ENCODE results near the gene HMCN1.

The HMCN1 gene

GRCh38 chr1:185917646-185918045 is 183.5 kb downstream of the HMCN1 start:
- Histone ChIP-seq H3K36me3 (no peaks in the 10 kb centered on the region), H4K20me1 (no peaks in the 10 kb centered on the region), H3K27ac (no peak overlapping the region), H3K9me3 (no peaks in the 10 kb centered on the region), H3K4me3 (no peak overlapping the region), H3K4me2 (no peak overlapping the region), H3K9ac (no peak overlapping the region), H3K4me1 (no peaks in the 10 kb centered on the region), H3K27me3 (no peaks in the 10 kb centered on the region)
- no peak for TF ChIP-seq Cebpa-rat (IDR thresholded peaks at IDR 0.05)

GRCh38 chr1:185920602-185921001 is 186.4 kb downstream of the HMCN1 start:
- H3K4me2 ChIP-seq, result no peak overlapping the region
- H3K4me3 ChIP-seq, result no peak overlapping the region
- H3K27ac ChIP-seq, result no peak overlapping the region
- no peak overlapping the region for H3K9ac ChIP-seq
- no peak for TF ChIP-seq Cebpa-rat (IDR thresholded peaks at IDR 0.05)
- no peaks in the 10 kb centered on the region for H3K27me3 ChIP-seq
- H4K20me1 ChIP-seq, result no peaks in the 10 kb centered on the region
- no peaks in the 10 kb centered on the region for H3K36me3 ChIP-seq
- H3K9me3 ChIP-seq, result no peaks in the 10 kb centered on the region
- H3K4me1 ChIP-seq, result no peaks in the 10 kb centered on the region

GRCh38 chr1:185921636-185922035 is 187.4 kb downstream of the HMCN1 start:
- Histone ChIP-seq H4K20me1 (no peaks in the 10 kb centered on the region), H3K4me2 (no peak overlapping the region), H3K36me3 (no peaks in the 10 kb centered on the region), H3K4me1 (no peaks in the 10 kb centered on the region), H3K9me3 (no peaks in the 10 kb centered on the region), H3K27ac (no peak overlapping the region), H3K9ac (no peak overlapping the region), H3K27me3 (no peaks in the 10 kb centered on the region), H3K4me3 (no peak overlapping the region)
- TF ChIP-seq Cebpa-rat (IDR thresholded peaks at IDR 0.05), result no peak

GRCh38 chr1:185926588-185926987 is 192.4 kb downstream of the HMCN1 start:
- Histone ChIP-seq H3K36me3 (no peaks in the 10 kb centered on the region), H4K20me1 (no peaks in the 10 kb centered on the region), H3K4me3 (no peak overlapping the region), H3K4me1 (no peaks in the 10 kb centered on the region), H3K4me2 (no peak overlapping the region), H3K27ac (no peak overlapping the region), H3K9ac (no peak overlapping the region), H3K27me3 (no peaks in the 10 kb centered on the region), H3K9me3 (no peaks in the 10 kb centered on the region)
- no peak for TF ChIP-seq Cebpa-rat (IDR thresholded peaks at IDR 0.05)

GRCh38 chr1:185929776-185930175 is 195.6 kb downstream of the HMCN1 start:
- Histone ChIP-seq H3K36me3 (no peaks in the 10 kb centered on the region), H3K27ac (no peak overlapping the region), H3K4me2 (no peak overlapping the region), H3K4me3 (no peak overlapping the region), H3K9ac (no peak overlapping the region), H3K9me3 (no peaks in the 10 kb centered on the region), H3K4me1 (no peaks in the 10 kb centered on the region), H3K27me3 (no peaks in the 10 kb centered on the region), H4K20me1 (no peaks in the 10 kb centered on the region)
- TF ChIP-seq Cebpa-rat (IDR thresholded peaks at IDR 0.05), result no peak

- no peak for TF ChIP-seq Cebpa-rat (IDR thresholded peaks at IDR 0.05)
- Histone ChIP-seq H3K9me3 (no peaks in the 10 kb centered on the region), H3K4me3 (no peak overlapping the region), H3K36me3 (no peaks in the 10 kb centered on the region), H3K9ac (no peak overlapping the region), H4K20me1 (no peaks in the 10 kb centered on the region), H3K27me3 (no peaks in the 10 kb centered on the region), H3K4me2 (no peak overlapping the region), H3K27ac (no peak overlapping the region), H3K4me1 (no peaks in the 10 kb centered on the region)
Measured at GRCh38 chr1:185931438-185931837, 197.2 kb downstream of the HMCN1 start.

GRCh38 chr1:185933580-185933979 is 199.4 kb downstream of the HMCN1 start:
- no peak for TF ChIP-seq Cebpa-rat (IDR thresholded peaks at IDR 0.05)
- H3K4me3 ChIP-seq, result no peak overlapping the region
- H3K4me2 ChIP-seq, result no peak overlapping the region
- no peaks in the 10 kb centered on the region for H3K4me1 ChIP-seq
- H3K9ac ChIP-seq, result no peak overlapping the region
- H3K36me3 ChIP-seq, result no peaks in the 10 kb centered on the region
- H3K27ac ChIP-seq, result no peak overlapping the region
- H3K27me3 ChIP-seq, result no peaks in the 10 kb centered on the region
- no peaks in the 10 kb centered on the region for H3K9me3 ChIP-seq
- H4K20me1 ChIP-seq, result no peaks in the 10 kb centered on the region

GRCh38 chr1:185934476-185935189 is 200.4 kb downstream of the HMCN1 start:
- no peak for TF ChIP-seq Cebpa-rat (IDR thresholded peaks at IDR 0.05)
- Histone ChIP-seq H4K20me1 (no peaks in the 10 kb centered on the region), H3K27ac (no peak overlapping the region), H3K9ac (no peak overlapping the region), H3K36me3 (no peaks in the 10 kb centered on the region), H3K4me3 (no peak overlapping the region), H3K4me2 (no peak overlapping the region), H3K4me1 (no peaks in the 10 kb centered on the region), H3K27me3 (no peaks in the 10 kb centered on the region), H3K9me3 (no peaks in the 10 kb centered on the region)

GRCh38 chr1:185935360-185935759 is 201.2 kb downstream of the HMCN1 start:
- Histone ChIP-seq H3K27me3 (no peaks in the 10 kb centered on the region), H3K4me3 (no peak overlapping the region), H3K9ac (no peak overlapping the region), H4K20me1 (no peaks in the 10 kb centered on the region), H3K9me3 (no peaks in the 10 kb centered on the region), H3K4me2 (no peak overlapping the region), H3K27ac (no peak overlapping the region), H3K4me1 (no peaks in the 10 kb centered on the region), H3K36me3 (no peaks in the 10 kb centered on the region)
- TF ChIP-seq Cebpa-rat (IDR thresholded peaks at IDR 0.05), result no peak

- Histone ChIP-seq H3K27me3 (no peaks in the 10 kb centered on the region), H4K20me1 (no peaks in the 10 kb centered on the region), H3K27ac (no peak overlapping the region), H3K4me2 (no peak overlapping the region), H3K36me3 (no peaks in the 10 kb centered on the region), H3K4me3 (no peak overlapping the region), H3K4me1 (no peaks in the 10 kb centered on the region), H3K9me3 (no peaks in the 10 kb centered on the region), H3K9ac (no peak overlapping the region)
- TF ChIP-seq Cebpa-rat (IDR thresholded peaks at IDR 0.05), result no peak
Measured at GRCh38 chr1:185936641-185937040, 202.4 kb downstream of the HMCN1 start.

GRCh38 chr1:185938396-185938795 is 204.2 kb downstream of the HMCN1 start:
- no peaks in the 10 kb centered on the region for H3K36me3 ChIP-seq
- H3K9me3 ChIP-seq, result no peaks in the 10 kb centered on the region
- no peaks in the 10 kb centered on the region for H4K20me1 ChIP-seq
- no peak overlapping the region for H3K9ac ChIP-seq
- TF ChIP-seq Cebpa-rat (IDR thresholded peaks at IDR 0.05), result no peak
- no peak overlapping the region for H3K27ac ChIP-seq
- H3K4me3 ChIP-seq, result no peak overlapping the region
- no peak overlapping the region for H3K4me2 ChIP-seq
- no peaks in the 10 kb centered on the region for H3K27me3 ChIP-seq
- H3K4me1 ChIP-seq, result no peaks in the 10 kb centered on the region
